ENCODE data around the gene SLC39A7. TPM values are rescaled to one million over a fixed set of nuclear protein-coding genes. Genes with fewer than 3 reads are reported as not detected.

Gene SLC39A7
- total and polyA plus RNA-seq, 2 of the 13 experiments (the other 11 are each of a cell fraction or from before 2014, with no cell fraction given) = 142 to 229 TPM

DNA sequence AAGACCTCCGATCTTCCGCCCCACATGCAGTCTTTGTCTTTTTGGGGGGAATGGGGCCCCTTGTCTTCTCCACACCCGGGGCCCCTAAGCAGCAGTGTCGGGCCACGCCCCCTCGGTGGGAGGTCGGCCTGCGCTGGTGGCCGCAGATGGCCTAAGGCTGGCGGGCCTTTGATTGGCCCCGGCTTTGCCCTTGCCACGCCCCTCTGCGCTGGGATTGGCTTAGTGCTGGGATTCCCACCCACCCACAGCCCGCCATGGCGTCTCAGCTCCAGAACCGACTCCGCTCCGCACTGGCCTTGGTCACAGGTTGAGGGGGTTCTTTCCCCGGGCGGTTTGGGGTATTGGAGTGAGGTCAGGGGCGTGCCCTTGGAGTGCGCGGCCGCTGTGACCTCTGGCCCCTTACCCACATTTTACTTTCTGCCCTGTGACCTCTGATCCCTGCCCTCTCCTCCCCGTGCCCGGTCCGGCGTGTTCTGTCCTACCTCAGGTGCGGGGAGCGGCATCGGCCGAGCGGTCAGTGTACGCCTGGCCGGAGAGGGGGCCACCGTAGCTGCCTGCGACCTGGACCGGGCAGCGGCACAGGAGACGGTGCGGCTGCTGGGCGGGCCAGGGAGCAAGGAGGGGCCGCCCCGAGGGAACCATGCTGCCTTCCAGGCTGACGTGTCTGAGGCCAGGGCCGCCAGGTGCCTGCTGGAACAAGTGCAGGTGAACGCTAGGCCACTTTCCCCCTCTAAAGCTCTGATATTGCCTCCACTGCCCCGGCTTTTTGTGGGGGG is 3.9 kb downstream of the SLC39A7 start, which contains the start of gene HSD17B8 (continued):
- TF ChIP-seq, protein P1, sequence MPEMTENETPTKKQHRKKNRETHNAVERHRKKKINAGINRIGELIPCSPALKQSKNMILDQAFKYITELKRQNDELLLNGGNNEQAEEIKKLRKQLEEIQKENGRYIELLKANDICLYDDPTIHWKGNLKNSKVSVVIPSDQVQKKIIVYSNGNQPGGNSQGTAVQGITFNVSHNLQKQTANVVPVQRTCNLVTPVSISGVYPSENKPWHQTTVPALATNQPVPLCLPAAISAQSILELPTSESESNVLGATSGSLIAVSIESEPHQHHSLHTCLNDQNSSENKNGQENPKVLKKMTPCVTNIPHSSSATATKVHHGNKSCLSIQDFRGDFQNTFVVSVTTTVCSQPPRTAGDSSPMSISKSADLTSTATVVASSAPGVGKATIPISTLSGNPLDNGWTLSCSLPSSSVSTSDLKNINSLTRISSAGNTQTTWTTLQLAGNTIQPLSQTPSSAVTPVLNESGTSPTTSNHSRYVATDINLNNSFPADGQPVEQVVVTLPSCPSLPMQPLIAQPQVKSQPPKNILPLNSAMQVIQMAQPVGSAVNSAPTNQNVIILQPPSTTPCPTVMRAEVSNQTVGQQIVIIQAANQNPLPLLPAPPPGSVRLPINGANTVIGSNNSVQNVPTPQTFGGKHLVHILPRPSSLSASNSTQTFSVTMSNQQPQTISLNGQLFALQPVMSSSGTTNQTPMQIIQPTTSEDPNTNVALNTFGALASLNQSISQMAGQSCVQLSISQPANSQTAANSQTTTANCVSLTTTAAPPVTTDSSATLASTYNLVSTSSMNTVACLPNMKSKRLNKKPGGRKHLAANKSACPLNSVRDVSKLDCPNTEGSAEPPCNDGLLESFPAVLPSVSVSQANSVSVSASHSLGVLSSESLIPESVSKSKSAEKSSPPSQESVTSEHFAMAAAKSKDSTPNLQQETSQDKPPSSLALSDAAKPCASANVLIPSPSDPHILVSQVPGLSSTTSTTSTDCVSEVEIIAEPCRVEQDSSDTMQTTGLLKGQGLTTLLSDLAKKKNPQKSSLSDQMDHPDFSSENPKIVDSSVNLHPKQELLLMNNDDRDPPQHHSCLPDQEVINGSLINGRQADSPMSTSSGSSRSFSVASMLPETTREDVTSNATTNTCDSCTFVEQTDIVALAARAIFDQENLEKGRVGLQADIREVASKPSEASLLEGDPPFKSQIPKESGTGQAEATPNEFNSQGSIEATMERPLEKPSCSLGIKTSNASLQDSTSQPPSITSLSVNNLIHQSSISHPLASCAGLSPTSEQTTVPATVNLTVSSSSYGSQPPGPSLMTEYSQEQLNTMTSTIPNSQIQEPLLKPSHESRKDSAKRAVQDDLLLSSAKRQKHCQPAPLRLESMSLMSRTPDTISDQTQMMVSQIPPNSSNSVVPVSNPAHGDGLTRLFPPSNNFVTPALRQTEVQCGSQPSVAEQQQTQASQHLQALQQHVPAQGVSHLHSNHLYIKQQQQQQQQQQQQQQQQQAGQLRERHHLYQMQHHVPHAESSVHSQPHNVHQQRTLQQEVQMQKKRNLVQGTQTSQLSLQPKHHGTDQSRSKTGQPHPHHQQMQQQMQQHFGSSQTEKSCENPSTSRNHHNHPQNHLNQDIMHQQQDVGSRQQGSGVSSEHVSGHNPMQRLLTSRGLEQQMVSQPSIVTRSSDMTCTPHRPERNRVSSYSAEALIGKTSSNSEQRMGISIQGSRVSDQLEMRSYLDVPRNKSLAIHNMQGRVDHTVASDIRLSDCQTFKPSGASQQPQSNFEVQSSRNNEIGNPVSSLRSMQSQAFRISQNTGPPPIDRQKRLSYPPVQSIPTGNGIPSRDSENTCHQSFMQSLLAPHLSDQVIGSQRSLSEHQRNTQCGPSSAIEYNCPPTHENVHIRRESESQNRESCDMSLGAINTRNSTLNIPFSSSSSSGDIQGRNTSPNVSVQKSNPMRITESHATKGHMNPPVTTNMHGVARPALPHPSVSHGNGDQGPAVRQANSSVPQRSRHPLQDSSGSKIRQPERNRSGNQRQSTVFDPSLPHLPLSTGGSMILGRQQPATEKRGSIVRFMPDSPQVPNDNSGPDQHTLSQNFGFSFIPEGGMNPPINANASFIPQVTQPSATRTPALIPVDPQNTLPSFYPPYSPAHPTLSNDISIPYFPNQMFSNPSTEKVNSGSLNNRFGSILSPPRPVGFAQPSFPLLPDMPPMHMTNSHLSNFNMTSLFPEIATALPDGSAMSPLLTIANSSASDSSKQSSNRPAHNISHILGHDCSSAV (CRISPR knock-in tag; IDR thresholded peaks at IDR 0.05; ENCODE audit: borderline replicate concordance) = no peak
- peak; percentile 77; the same call in 1 of the 2 replicates for TF ChIP-seq ZNF790 (CRISPR knock-in tag; IDR thresholded peaks at IDR 0.05; ENCODE audit: borderline replicate concordance)
- TF ChIP-seq RCOR2 (CRISPR knock-in tag; IDR thresholded peaks at IDR 0.05) = no peak
- no peak for TF ChIP-seq FOXP1 (IDR thresholded peaks at IDR 0.05)
- no peak for TF ChIP-seq FOXP1 (CRISPR knock-in tag; IDR thresholded peaks at IDR 0.05)
- TF ChIP-seq ZNF768 (CRISPR knock-in tag; IDR thresholded peaks at IDR 0.05) = peak; percentile 32; the same call in 1 of the 2 replicates
- TF ChIP-seq, protein P2, sequence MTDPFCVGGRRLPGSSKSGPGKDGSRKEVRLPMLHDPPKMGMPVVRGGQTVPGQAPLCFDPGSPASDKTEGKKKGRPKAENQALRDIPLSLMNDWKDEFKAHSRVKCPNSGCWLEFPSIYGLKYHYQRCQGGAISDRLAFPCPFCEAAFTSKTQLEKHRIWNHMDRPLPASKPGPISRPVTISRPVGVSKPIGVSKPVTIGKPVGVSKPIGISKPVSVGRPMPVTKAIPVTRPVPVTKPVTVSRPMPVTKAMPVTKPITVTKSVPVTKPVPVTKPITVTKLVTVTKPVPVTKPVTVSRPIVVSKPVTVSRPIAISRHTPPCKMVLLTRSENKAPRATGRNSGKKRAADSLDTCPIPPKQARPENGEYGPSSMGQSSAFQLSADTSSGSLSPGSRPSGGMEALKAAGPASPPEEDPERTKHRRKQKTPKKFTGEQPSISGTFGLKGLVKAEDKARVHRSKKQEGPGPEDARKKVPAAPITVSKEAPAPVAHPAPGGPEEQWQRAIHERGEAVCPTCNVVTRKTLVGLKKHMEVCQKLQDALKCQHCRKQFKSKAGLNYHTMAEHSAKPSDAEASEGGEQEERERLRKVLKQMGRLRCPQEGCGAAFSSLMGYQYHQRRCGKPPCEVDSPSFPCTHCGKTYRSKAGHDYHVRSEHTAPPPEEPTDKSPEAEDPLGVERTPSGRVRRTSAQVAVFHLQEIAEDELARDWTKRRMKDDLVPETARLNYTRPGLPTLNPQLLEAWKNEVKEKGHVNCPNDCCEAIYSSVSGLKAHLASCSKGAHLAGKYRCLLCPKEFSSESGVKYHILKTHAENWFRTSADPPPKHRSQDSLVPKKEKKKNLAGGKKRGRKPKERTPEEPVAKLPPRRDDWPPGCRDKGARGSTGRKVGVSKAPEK (CRISPR knock-in tag; IDR thresholded peaks at IDR 0.05; ENCODE audit: borderline replicate concordance) = 0 out of 2 replicates have a peak, but pooled peaks have one; percentile 44
- TF ChIP-seq, protein P3, sequence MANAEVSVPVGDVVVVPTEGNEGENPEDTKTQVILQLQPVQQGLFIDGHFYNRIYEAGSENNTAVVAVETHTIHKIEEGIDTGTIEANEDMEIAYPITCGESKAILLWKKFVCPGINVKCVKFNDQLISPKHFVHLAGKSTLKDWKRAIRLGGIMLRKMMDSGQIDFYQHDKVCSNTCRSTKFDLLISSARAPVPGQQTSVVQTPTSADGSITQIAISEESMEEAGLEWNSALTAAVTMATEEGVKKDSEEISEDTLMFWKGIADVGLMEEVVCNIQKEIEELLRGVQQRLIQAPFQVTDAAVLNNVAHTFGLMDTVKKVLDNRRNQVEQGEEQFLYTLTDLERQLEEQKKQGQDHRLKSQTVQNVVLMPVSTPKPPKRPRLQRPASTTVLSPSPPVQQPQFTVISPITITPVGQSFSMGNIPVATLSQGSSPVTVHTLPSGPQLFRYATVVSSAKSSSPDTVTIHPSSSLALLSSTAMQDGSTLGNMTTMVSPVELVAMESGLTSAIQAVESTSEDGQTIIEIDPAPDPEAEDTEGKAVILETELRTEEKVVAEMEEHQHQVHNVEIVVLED (CRISPR knock-in tag; IDR thresholded peaks at IDR 0.05; ENCODE audit: borderline replicate concordance) = peak; percentile 53; the same call in 1 of the 2 replicates
- TF ChIP-seq NR2F1 (CRISPR knock-in tag; IDR thresholded peaks at IDR 0.05) = peak in 1 of 2 experiments; percentile 93; a peak in 2 of 4 replicates
- TF ChIP-seq ZSCAN22 (CRISPR knock-in tag; IDR thresholded peaks at IDR 0.05) = no peak
- TF ChIP-seq NFYB (CRISPR knock-in tag; IDR thresholded peaks at IDR 0.05) = peak; percentile 93
- TF ChIP-seq ZNF777 (CRISPR knock-in tag; IDR thresholded peaks at IDR 0.05) = peak; percentile 79
- no peak; the same call in 1 of the 2 replicates for TF ChIP-seq SMAD9 (CRISPR knock-in tag; IDR thresholded peaks at IDR 0.05)
- TF ChIP-seq, protein P4, sequence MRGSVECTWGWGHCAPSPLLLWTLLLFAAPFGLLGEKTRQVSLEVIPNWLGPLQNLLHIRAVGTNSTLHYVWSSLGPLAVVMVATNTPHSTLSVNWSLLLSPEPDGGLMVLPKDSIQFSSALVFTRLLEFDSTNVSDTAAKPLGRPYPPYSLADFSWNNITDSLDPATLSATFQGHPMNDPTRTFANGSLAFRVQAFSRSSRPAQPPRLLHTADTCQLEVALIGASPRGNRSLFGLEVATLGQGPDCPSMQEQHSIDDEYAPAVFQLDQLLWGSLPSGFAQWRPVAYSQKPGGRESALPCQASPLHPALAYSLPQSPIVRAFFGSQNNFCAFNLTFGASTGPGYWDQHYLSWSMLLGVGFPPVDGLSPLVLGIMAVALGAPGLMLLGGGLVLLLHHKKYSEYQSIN (CRISPR knock-in tag; IDR thresholded peaks at IDR 0.05; ENCODE audit: borderline replicate concordance) = no peak
- TF ChIP-seq SSRP1 (CRISPR knock-in tag; IDR thresholded peaks at IDR 0.05) = 0 out of 2 replicates have a peak, but pooled peaks have one; percentile 70
